Fibroblast of pulmonary artery (primary cell): ENCODE data around the gene ANKUB1.

ENCODE experiments used
- DNase-seq: peaks from one replicate; pipeline ENCODE4 v3.0.0-alpha.2; 2010; ENCODE audit warnings: low read depth
- H3K4me3 ChIP-seq: replicated peaks from 2 replicates; pipeline ENCODE4 v1.5.1; 2011; ENCODE audit warnings: low read depth, mild to moderate bottlenecking, control low read depth, low read length, moderate library complexity
- CTCF ChIP-seq: IDR thresholded peaks from 2 replicates; pipeline ENCODE4 v1.5.1; 2011; ENCODE audit warnings: mild to moderate bottlenecking, control low read depth, low read length, inconsistent platforms; ENCODE audit errors: missing control alignments

The ANKUB1 gene

GRCh38 chr3:149776170-149776569, 16.2 kb downstream of the ANKUB1 start:
- H3K4me3 ChIP-seq = no peak overlapping the region
- TF ChIP-seq CTCF = no peak
- DNase-seq = no peak

GRCh38 chr3:149772861-149773260, 19.5 kb downstream of the ANKUB1 start:
- no peak for TF ChIP-seq CTCF
- no peak overlapping the region for H3K4me3 ChIP-seq
- no peak for DNase-seq

- no peak overlapping the region for H3K4me3 ChIP-seq
- peak; percentile 54 for DNase-seq
- peak; percentile 92 for TF ChIP-seq CTCF
Observed at GRCh38 chr3:149771652-149772271, 20.6 kb downstream of the ANKUB1 start.

- TF ChIP-seq CTCF = peak; percentile 15
- DNase-seq = no peak
- no peak overlapping the region for H3K4me3 ChIP-seq
Observed at GRCh38 chr3:149770246-149770645, 22.1 kb downstream of the ANKUB1 start.

GRCh38 chr3:149768704-149769103, 23.6 kb downstream of the ANKUB1 start:
- no peak for TF ChIP-seq CTCF
- DNase-seq = no peak
- no peak overlapping the region for H3K4me3 ChIP-seq

- DNase-seq = no peak
- no peak overlapping the region for H3K4me3 ChIP-seq
- TF ChIP-seq CTCF = no peak
Observed at GRCh38 chr3:149767720-149768119, 24.6 kb downstream of the ANKUB1 start.

GRCh38 chr3:149765762-149766334, 26.5 kb downstream of the ANKUB1 start:
- H3K4me3 ChIP-seq = no peak overlapping the region
- peak; percentile 69 for TF ChIP-seq CTCF
- peak; percentile 68 for DNase-seq
